B cell (primary cell): ENCODE results near the gene GEMIN7. TPM values are rescaled to one million over a fixed set of nuclear protein-coding genes. Genes with fewer than 3 reads are reported as not detected.

Source experiments
- ATAC-seq: fragments of 200-7000 bp; cut with Tn5 transposase; one replicate; pipeline ENCODE4 v1.10.0; 2021; ENCODE audit warnings: low read depth, mild to moderate bottlenecking, moderate number of reproducible peaks, moderate library complexity
- CTCF ChIA-PET: fragments of 350-600 bp; sonication (Branson Sonifier 250); formaldehyde crosslinking; loops from one replicate; lab custom pipeline; 2021; ENCODE audit warnings: antibody characterized with exemption, inconsistent platforms; lab: Charles Lee
- POLR2A ChIA-PET: fragments of 350-600 bp; sonication (Branson Sonifier 250); formaldehyde crosslinking; loops from one replicate; lab custom pipeline; 2021; ENCODE audit warnings: antibody characterized with exemption; lab: Charles Lee
- DNase-seq: peaks from one replicate; pipeline ENCODE4 v3.0.0; 2013
- H2AFZ ChIP-seq: 2 replicates; pipeline ENCODE4 v1.6.1; 2012; ENCODE audit warnings: mild to moderate bottlenecking, low read depth, low read length; ENCODE audit not compliant: insufficient read depth, poor library complexity, severe bottlenecking
- H3K27ac ChIP-seq, 2 donors: 1 replicate in 1 of 2; 2 replicates in 1 of 2; pipeline ENCODE4 v1.5.1; 2012 to 2013; ENCODE audit warnings: low read length in 2 of 2, mild to moderate bottlenecking in 2 of 2, moderate library complexity in 1 of 2
- H3K27me3 ChIP-seq, 4 experiments: fragments of 200-600 bp in 1 of 4; sonication (generic) in 1 of 4; replicated peaks in 1 of 4; 1 replicate in 2 of 4; 2 replicates in 2 of 4; pipeline versions ENCODE4 v1.6.1 to v1.7.0; 2013 to 2016; ENCODE audit warnings: low read length in 3 of 4, mild to moderate bottlenecking in 2 of 4, mixed read lengths in 1 of 4, moderate library complexity in 1 of 4; ENCODE audit not compliant: insufficient read depth in 4 of 4, control insufficient read depth in 3 of 4; ENCODE audit errors: control extremely low read depth in 1 of 4
- H3K36me3 ChIP-seq, 2 experiments: replicated peaks in 1 of 2; 1 replicate in 1 of 2; 2 replicates in 1 of 2; pipeline versions ENCODE4 v1.6.1 to v1.7.1; 2013; ENCODE audit warnings: low read length in 1 of 2; ENCODE audit not compliant: insufficient read depth in 2 of 2, control insufficient read depth in 1 of 2; ENCODE audit errors: control extremely low read depth in 1 of 2, extremely low read depth in 1 of 2
- H3K4me1 ChIP-seq, 2 donors: fragments of 200-600 bp in 1 of 2; sonication (generic) in 1 of 2; 1 replicate in 1 of 2; 2 replicates in 1 of 2; pipeline versions ENCODE4 v1.5.1 to v1.6.1; 2013 to 2017; ENCODE audit warnings: low read length in 2 of 2; ENCODE audit not compliant: control insufficient read depth in 2 of 2, insufficient read depth in 2 of 2
- H3K4me2 ChIP-seq: replicated peaks from 2 replicates; pipeline ENCODE3; 2012; ENCODE audit warnings: mild to moderate bottlenecking, low read depth, low read length; ENCODE audit not compliant: poor library complexity, severe bottlenecking
- H3K4me3 ChIP-seq, 5 experiments: fragments of 200-600 bp in 1 of 5; sonication (generic) in 1 of 5; 1 replicate in 3 of 5; 2 replicates in 2 of 5; pipeline versions ENCODE4 v1.5.1 to v1.7.0; 2011 to 2016; ENCODE audit warnings: low read length in 4 of 5, mild to moderate bottlenecking in 4 of 5, low read depth in 2 of 5, control low read depth in 1 of 5, moderate library complexity in 1 of 5; ENCODE audit not compliant: insufficient read depth in 1 of 5; ENCODE audit errors: control extremely low read depth in 1 of 5, extremely low read depth in 1 of 5
- H3K79me2 ChIP-seq: fragments of 200-600 bp; sonication (generic); one replicate; pipeline ENCODE4 v1.6.0; 2016; ENCODE audit warnings: low read length; ENCODE audit not compliant: control insufficient read depth, insufficient read depth
- H3K9ac ChIP-seq: fragments of 200-600 bp; sonication (generic); 2 replicates; pipeline ENCODE4 v1.6.1; 2017; ENCODE audit warnings: mild to moderate bottlenecking, low read length, moderate library complexity
- H3K9me3 ChIP-seq, 3 donors: one replicate each; pipeline versions ENCODE4 v1.6.1 to v1.7.1; 2013; ENCODE audit warnings: low read length in 2 of 3; ENCODE audit not compliant: control insufficient read depth in 2 of 3, insufficient read depth in 1 of 3; ENCODE audit errors: control extremely low read depth in 1 of 3
- H4K20me1 ChIP-seq: 2 replicates; pipeline ENCODE4 v1.6.0; 2012; ENCODE audit warnings: mild to moderate bottlenecking, low read length; ENCODE audit not compliant: insufficient read depth, control insufficient read depth, poor library complexity, severe bottlenecking
- H3K27ac Mint-ChIP-seq: one replicate; pipeline ENCODE4 v1.8.0; 2021; ENCODE audit warnings: mixed read lengths
- H3K27me3 Mint-ChIP-seq: one replicate; pipeline ENCODE4 v1.8.0; 2021; ENCODE audit warnings: mixed read lengths
- H3K4me1 Mint-ChIP-seq: one replicate; pipeline ENCODE4 v1.8.0; 2021; ENCODE audit warnings: mixed read lengths
- H3K4me3 Mint-ChIP-seq: one replicate; pipeline ENCODE4 v1.8.0; 2021; ENCODE audit warnings: mixed read lengths
- H3K9me3 Mint-ChIP-seq: one replicate; pipeline ENCODE4 v1.8.0; 2022; ENCODE audit warnings: mixed read lengths; ENCODE audit not compliant: insufficient read depth
- EZH2 ChIP-seq: IDR thresholded peaks from 2 replicates; pipeline ENCODE4 v1.6.1; 2012; ENCODE audit warnings: borderline replicate concordance, low read depth, mild to moderate bottlenecking, moderate library complexity, low read length; ENCODE audit not compliant: insufficient read depth, poor library complexity, severe bottlenecking
- WGBS: methylation state at CpG from one replicate; pipeline ENCODE4 v1.1.5; 2013; ENCODE audit warnings: missing lambda C conversion rate; ENCODE audit not compliant: insufficient coverage; 5-methylcytosine and 5-hydroxymethylcytosine counted together
- intact Hi-C: fragments of 100-400 bp; cut with micrococcal nuclease; formaldehyde crosslinking; loops from one replicate; pipeline ENCODE4 v1.10.0; 2022
- polyA plus RNA-seq: library from polyadenylated mRNA; depleted of rRNA; stranded (reverse); fragments of >200 nt; gene quantifications from 2 replicates; pipeline ENCODE4 v1.2.3, GENCODE V29; 2012
- total RNA-seq, 2 donors: library from RNA; stranded (reverse); fragments of 120-200 nt in 1 of 2; gene quantifications; 1 replicate in 1 of 2; 2 replicates in 1 of 2; pipeline versions ENCODE4 v1.2.3 to v1.2.4, GENCODE V29; 2013 to 2022
- TF ChIP-seq, protein P1 (sequence below): fragments of 200-600 bp; IDR thresholded peaks from one replicate; pipeline ENCODE4 v1.8.0; 2022; ENCODE audit warnings: antibody characterized with exemption, mild to moderate bottlenecking

GEMIN7 gene
- total and polyA plus RNA-seq, 2 donors (not counting 1 experiment from before 2014, with no cell fraction given): 43.0 to 89.4 TPM

DNA sequence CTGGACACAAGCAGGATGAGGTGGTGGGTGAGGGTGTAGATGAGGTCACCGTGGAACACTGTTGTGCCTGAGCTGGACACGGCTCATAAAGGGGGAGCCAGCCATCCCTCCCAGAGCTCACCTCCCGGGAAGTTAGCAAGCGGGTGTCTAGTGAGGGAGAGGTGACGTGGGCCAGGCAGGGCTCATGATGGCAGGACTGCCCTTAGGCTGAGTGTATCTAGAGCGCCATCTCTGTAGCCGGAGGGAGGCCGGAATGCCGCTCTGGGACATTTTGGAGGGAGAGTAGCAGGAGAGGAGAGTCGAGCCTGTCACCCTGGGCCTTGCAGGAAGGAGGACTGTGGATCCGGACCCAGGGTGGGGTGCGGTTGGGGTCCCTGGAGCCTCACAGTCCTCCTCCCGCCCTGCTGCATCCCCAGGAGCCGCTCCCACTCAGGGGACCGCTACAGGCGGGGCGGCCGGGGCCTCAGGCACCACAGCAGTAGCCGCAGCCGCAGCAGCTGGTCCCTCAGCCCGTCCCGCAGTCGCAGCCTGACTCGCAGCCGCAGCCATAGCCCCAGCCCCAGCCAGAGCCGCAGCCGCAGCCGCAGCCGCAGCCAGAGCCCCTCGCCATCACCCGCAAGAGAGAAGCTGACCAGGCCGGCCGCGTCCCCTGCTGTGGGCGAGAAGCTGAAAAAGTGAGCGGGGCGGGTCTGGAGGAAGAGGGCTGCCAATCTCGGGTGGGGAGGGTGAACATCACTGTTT, 12.0 kb upstream of the GEMIN7 start:
- peaks cover 2 to 83% of the 10 kb centered on the region in 2 experiments for H3K36me3 ChIP-seq
- H3K4me1 ChIP-seq: peaks cover 0 to 4% of the 10 kb centered on the region in 2 donors
- Mint-ChIP-seq H3K4me1 (peaks cover 19% of the 10 kb centered on the region), H3K27me3 (no peaks in the 10 kb centered on the region), H3K9me3 (no peaks in the 10 kb centered on the region), H3K27ac (peak overlapping the region; percentile 26), H3K4me3 (no peak overlapping the region)
- WGBS: 98% methylated on average over 35 of the region's 38 CpGs
- TF ChIP-seq EZH2: no peak
- TF ChIP-seq, protein P1, sequence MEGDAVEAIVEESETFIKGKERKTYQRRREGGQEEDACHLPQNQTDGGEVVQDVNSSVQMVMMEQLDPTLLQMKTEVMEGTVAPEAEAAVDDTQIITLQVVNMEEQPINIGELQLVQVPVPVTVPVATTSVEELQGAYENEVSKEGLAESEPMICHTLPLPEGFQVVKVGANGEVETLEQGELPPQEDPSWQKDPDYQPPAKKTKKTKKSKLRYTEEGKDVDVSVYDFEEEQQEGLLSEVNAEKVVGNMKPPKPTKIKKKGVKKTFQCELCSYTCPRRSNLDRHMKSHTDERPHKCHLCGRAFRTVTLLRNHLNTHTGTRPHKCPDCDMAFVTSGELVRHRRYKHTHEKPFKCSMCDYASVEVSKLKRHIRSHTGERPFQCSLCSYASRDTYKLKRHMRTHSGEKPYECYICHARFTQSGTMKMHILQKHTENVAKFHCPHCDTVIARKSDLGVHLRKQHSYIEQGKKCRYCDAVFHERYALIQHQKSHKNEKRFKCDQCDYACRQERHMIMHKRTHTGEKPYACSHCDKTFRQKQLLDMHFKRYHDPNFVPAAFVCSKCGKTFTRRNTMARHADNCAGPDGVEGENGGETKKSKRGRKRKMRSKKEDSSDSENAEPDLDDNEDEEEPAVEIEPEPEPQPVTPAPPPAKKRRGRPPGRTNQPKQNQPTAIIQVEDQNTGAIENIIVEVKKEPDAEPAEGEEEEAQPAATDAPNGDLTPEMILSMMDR: no peak
- ATAC-seq (no peak), DNase-seq (no peak)
- H3K79me2 ChIP-seq: peaks cover 42% of the 10 kb centered on the region
- H3K4me2 ChIP-seq: no peak overlapping the region
- H2AFZ ChIP-seq: no peak overlapping the region
- no peak overlapping the region for H3K9ac ChIP-seq
- ChIA-PET POLR2A (interaction anchor here (0.6 kb wide), 1 partner anchor 20 kb away, joined by 4 read pairs; no protein-coding TSS in a partner anchor), CTCF (interaction anchor here (1.2 to 2.5 kb wide), 2 partner anchors 7 to 9 kb away, joined by 5 to 6 read pairs; no protein-coding TSS in a partner anchor)
- no peaks in the 10 kb centered on the region for H3K27me3 ChIP-seq
- intact Hi-C loops: no loop called here
- no peak overlapping the region for H3K4me3 ChIP-seq
- peaks cover 87% of the 10 kb centered on the region for H4K20me1 ChIP-seq
- H3K27ac ChIP-seq: peak overlapping the region in 1 of 2 donors; percentile 19
- no peaks in the 10 kb centered on the region for H3K9me3 ChIP-seq

DNA sequence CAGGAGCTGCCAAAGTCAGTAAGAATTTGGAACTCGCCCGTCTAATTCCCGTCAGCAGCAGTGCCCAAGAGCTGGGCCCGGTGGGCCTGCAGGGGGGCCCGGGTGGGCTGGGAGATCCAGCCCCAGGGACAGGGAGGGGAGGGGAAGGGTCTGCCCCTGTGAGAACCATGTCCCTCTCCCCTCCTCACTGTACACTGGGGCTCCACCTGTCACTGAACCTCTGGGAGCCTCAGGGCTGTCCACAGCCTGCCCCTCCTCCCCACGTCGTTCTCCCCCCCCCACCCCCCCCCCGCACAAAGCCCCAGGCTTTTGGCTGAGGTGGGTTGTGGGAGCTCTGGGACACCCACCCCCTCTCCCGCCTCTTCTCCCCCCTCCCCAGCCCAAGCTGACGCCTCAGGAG, 11.0 kb upstream of the GEMIN7 start:
- ATAC-seq: no peak
- Histone ChIP-seq H3K27me3 (no peaks in the 10 kb centered on the region), H3K4me3 (no peak overlapping the region), H3K4me1 (peaks cover 0 to 6% of the 10 kb centered on the region in 2 donors), H3K27ac (no peak overlapping the region), H2AFZ (no peak overlapping the region), H3K79me2 (peaks cover 41% of the 10 kb centered on the region), H4K20me1 (peaks cover 95% of the 10 kb centered on the region), H3K4me2 (no peak overlapping the region), H3K9me3 (no peaks in the 10 kb centered on the region), H3K9ac (no peak overlapping the region), H3K36me3 (peaks cover 2 to 86% of the 10 kb centered on the region in 2 experiments)
- no peaks in the 10 kb centered on the region for H3K27me3 Mint-ChIP-seq
- WGBS: 98% methylated on average over 5 of the region's 10 CpGs
- ChIA-PET CTCF (interaction anchor here (0.6 to 2.5 kb wide), 3 partner anchors 8 to 11 kb away, joined by 3 to 6 read pairs (median 5); partner anchors contain the start of gene GEMIN7), POLR2A (interaction anchor here (0.6 kb wide), 1 partner anchor 40 kb away, joined by 3 read pairs; no protein-coding TSS in a partner anchor)
- TF ChIP-seq, protein P1: no peak
- no peak overlapping the region for H3K4me3 Mint-ChIP-seq
- no peak for DNase-seq
- intact Hi-C loops: no loop called here
- H3K9me3 Mint-ChIP-seq: no peaks in the 10 kb centered on the region
- H3K4me1 Mint-ChIP-seq: peaks cover 26% of the 10 kb centered on the region
- no peak overlapping the region for H3K27ac Mint-ChIP-seq
